SU-DHL-6 (cell line): ENCODE measurements around the gene KIDINS220.

Experiments
- H2AFZ ChIP-seq: fragments of 200-600 bp; sonication (generic); 2 replicates; pipeline ENCODE4 v1.6.1; 2014; ENCODE audit warnings: low read depth, mild to moderate bottlenecking, moderate library complexity, mixed read lengths, antibody characterized with exemption, low read length; ENCODE audit not compliant: severe bottlenecking
- H3F3A ChIP-seq: fragments of 200-600 bp; shearing (Covaris generic); 2 replicates; pipeline ENCODE4 v1.6.0; 2016; ENCODE audit warnings: antibody characterized with exemption, mild to moderate bottlenecking; ENCODE audit not compliant: insufficient read depth
- H3K27ac ChIP-seq: fragments of 200-600 bp; sonication (generic); 2 replicates; pipeline ENCODE4 v1.5.1; 2016; ENCODE audit warnings: low read depth, mild to moderate bottlenecking, low read length, moderate library complexity, mixed read lengths
- H3K27me3 ChIP-seq: fragments of 200-600 bp; sonication (generic), shearing (Covaris generic); 2 replicates; pipeline ENCODE4 v1.6.0; 2014; ENCODE audit warnings: mild to moderate bottlenecking, low read length
- H3K36me3 ChIP-seq: fragments of 200-600 bp; sonication (generic); 2 replicates; pipeline ENCODE4 v1.6.1; 2014; ENCODE audit warnings: mild to moderate bottlenecking, low read length, mixed read lengths
- H3K4me2 ChIP-seq: fragments of 300-600, 200-600 bp; shearing (Covaris generic), sonication (generic); 2 replicates; pipeline ENCODE4 v1.6.0; 2014; ENCODE audit warnings: low read length, low read depth, mild to moderate bottlenecking; ENCODE audit not compliant: poor library complexity, severe bottlenecking
- H3K4me3 ChIP-seq: fragments of 200-600 bp; sonication (generic); 2 replicates; pipeline ENCODE4 v1.5.1; 2014; ENCODE audit warnings: antibody characterized with exemption, low read length, mild to moderate bottlenecking, mixed read lengths; ENCODE audit not compliant: insufficient read depth, poor library complexity, severe bottlenecking
- H3K79me2 ChIP-seq: fragments of 200-600 bp; sonication (generic); 2 replicates; pipeline ENCODE4 v1.6.1; 2014; ENCODE audit warnings: mild to moderate bottlenecking, low read length, moderate library complexity; ENCODE audit not compliant: insufficient read depth
- H3K9ac ChIP-seq: fragments of 200-600 bp; sonication (generic); 2 replicates; pipeline ENCODE4 v1.7.0; 2014; ENCODE audit warnings: mild to moderate bottlenecking, low read length
- H3K9me2 ChIP-seq: fragments of 200-600 bp; sonication (generic); replicated peaks from 2 replicates; pipeline ENCODE4 v1.6.1; 2014; ENCODE audit warnings: low read length; ENCODE audit not compliant: insufficient read depth
- H3K9me3 ChIP-seq: fragments of 200-600 bp; sonication (generic); 2 replicates; pipeline ENCODE4 v1.6.1; 2014; ENCODE audit warnings: low read length, mixed read lengths; ENCODE audit not compliant: insufficient read depth
- H4K20me1 ChIP-seq: fragments of 200-600 bp; sonication (generic); 2 replicates; pipeline ENCODE4 v1.6.1; 2014; ENCODE audit warnings: low read depth, mild to moderate bottlenecking, antibody characterized with exemption, low read length, moderate library complexity, mixed read lengths
- CTCF ChIP-seq: fragments of 200-600 bp; sonication (generic); IDR thresholded peaks from one replicate; pipeline ENCODE4 v1.5.1; 2017; ENCODE audit warnings: antibody characterized with exemption, mild to moderate bottlenecking, low read length, moderate library complexity; ENCODE audit not compliant: insufficient read depth, poor library complexity, severe bottlenecking
- EZH2phosphoT487 ChIP-seq: fragments of 200-600 bp; sonication (generic), shearing (Covaris generic); conservative IDR thresholded peaks from 2 replicates; pipeline ENCODE4 v1.6.1; 2018; ENCODE audit warnings: mild to moderate bottlenecking, antibody characterized with exemption, low read length, moderate library complexity, mixed read lengths

Gene KIDINS220

GRCh38 chr2:8704906-8705305 lies 132.5 kb downstream of the KIDINS220 start:
- H3F3A ChIP-seq = no peaks in the 10 kb centered on the region
- H3K9ac ChIP-seq = no peak overlapping the region
- no peak overlapping the region for H3K4me2 ChIP-seq
- H2AFZ ChIP-seq = no peak overlapping the region
- no peaks in the 10 kb centered on the region for H3K27me3 ChIP-seq
- H3K9me2 ChIP-seq = no peaks in the 10 kb centered on the region
- no peaks in the 10 kb centered on the region for H3K9me3 ChIP-seq
- no peak overlapping the region for H3K27ac ChIP-seq
- no peaks in the 10 kb centered on the region for H4K20me1 ChIP-seq
- H3K4me3 ChIP-seq = no peak overlapping the region
- TF ChIP-seq EZH2phosphoT487 (no peak), CTCF (no peak)
- no peaks in the 10 kb centered on the region for H3K36me3 ChIP-seq
- no peaks in the 10 kb centered on the region for H3K79me2 ChIP-seq

GRCh38 chr2:8701681-8702379 lies 135.6 kb downstream of the KIDINS220 start:
- H3K36me3 ChIP-seq = no peaks in the 10 kb centered on the region
- no peaks in the 10 kb centered on the region for H3F3A ChIP-seq
- no peaks in the 10 kb centered on the region for H4K20me1 ChIP-seq
- no peak overlapping the region for H3K4me3 ChIP-seq
- TF ChIP-seq EZH2phosphoT487 (no peak), CTCF (no peak)
- no peaks in the 10 kb centered on the region for H3K9me3 ChIP-seq
- H3K9ac ChIP-seq = no peak overlapping the region
- no peak overlapping the region for H2AFZ ChIP-seq
- no peaks in the 10 kb centered on the region for H3K27me3 ChIP-seq
- H3K9me2 ChIP-seq = no peaks in the 10 kb centered on the region
- H3K4me2 ChIP-seq = no peak overlapping the region
- no peak overlapping the region for H3K27ac ChIP-seq
- no peaks in the 10 kb centered on the region for H3K79me2 ChIP-seq

GRCh38 chr2:8699839-8700238 lies 137.6 kb downstream of the KIDINS220 start:
- H3K9me2 ChIP-seq = no peaks in the 10 kb centered on the region
- no peak overlapping the region for H3K4me3 ChIP-seq
- no peak overlapping the region for H3K27ac ChIP-seq
- no peaks in the 10 kb centered on the region for H3K9me3 ChIP-seq
- no peaks in the 10 kb centered on the region for H3K36me3 ChIP-seq
- H3K9ac ChIP-seq = no peak overlapping the region
- no peaks in the 10 kb centered on the region for H4K20me1 ChIP-seq
- no peak overlapping the region for H3K4me2 ChIP-seq
- H3K79me2 ChIP-seq = no peaks in the 10 kb centered on the region
- TF ChIP-seq CTCF (no peak), EZH2phosphoT487 (no peak)
- no peak overlapping the region for H2AFZ ChIP-seq
- no peaks in the 10 kb centered on the region for H3F3A ChIP-seq
- H3K27me3 ChIP-seq = no peaks in the 10 kb centered on the region
